GM23248 (cell line): ENCODE measurements around the gene MBIP.
"Not testable (repeated sequence)": the region's sequence is repeated elsewhere in the genome, so short reads cannot be mapped to it uniquely, and the experiment has no call there.

Experiments used
- EZH2 ChIP-seq: fragments of 200-600 bp; sonication (generic); IDR thresholded peaks from 2 replicates; pipeline ENCODE4 v1.6.1; 2018; ENCODE audit warnings: antibody characterized with exemption, mild to moderate bottlenecking; ENCODE audit not compliant: insufficient read depth, poor library complexity, severe bottlenecking
- EZH2phosphoT487 ChIP-seq: fragments of 200-600 bp; sonication (generic); IDR thresholded peaks from 2 replicates; pipeline ENCODE4 v1.6.1; 2018; ENCODE audit warnings: antibody characterized with exemption, moderate library complexity, mild to moderate bottlenecking, low read depth; ENCODE audit not compliant: insufficient read depth

DNA sequence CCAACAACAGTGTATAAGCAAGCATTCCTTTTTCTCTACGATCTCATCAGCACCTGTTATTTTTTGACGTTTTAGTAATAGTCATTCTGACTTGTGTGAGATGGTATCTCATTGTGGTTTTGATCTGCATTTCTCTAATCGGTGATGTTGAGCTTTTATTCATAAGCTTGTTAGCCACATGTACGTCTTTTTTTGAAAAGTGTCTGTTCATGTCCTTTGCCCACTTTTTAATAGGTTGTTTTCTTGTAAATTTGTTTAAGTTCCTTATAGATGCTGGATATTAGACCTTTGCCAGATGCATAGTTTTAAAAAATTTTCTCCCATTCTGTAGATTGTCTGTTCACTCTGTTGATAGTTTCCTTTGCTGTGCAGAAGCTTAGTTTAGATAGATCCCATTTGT, 7.1 kb upstream of the MBIP start:
- TF ChIP-seq EZH2phosphoT487, EZH2: not testable (repeated sequence)
